Caco-2 (cell line): Measurements from ENCODE around the gene TTC21A. TPM values are rescaled to one million over a fixed set of nuclear protein-coding genes. Genes with fewer than 3 reads are reported as not detected.

ENCODE experiments used
- BruUV-seq: library from RNA; stranded (reverse); fragments of 400-500 nt; replicated peaks from 2 replicates; lab custom pipeline; 2021; lab: Mats Ljungman, UMichigan
- CTCF ChIA-PET: fragments of 300-600 bp; sonication (Branson Sonifier 250); formaldehyde crosslinking; loops from one replicate; lab custom pipeline; 2022; ENCODE audit warnings: antibody characterized with exemption; lab: Charles Lee
- POLR2A ChIA-PET: fragments of 300-600 bp; sonication (Branson Sonifier 250); formaldehyde crosslinking; loops from one replicate; lab custom pipeline; 2022; ENCODE audit warnings: antibody characterized with exemption; lab: Charles Lee
- DNase-seq, 2 experiments: peaks; one replicate each; pipeline versions ENCODE4 v3.0.0 to v3.0.0-alpha.2; 2020 to 2022
- H3K27me3 ChIP-seq: replicated peaks from 2 replicates; pipeline ENCODE4 v1.6.0; 2011; ENCODE audit warnings: low read length; ENCODE audit not compliant: control insufficient read depth, insufficient read depth
- H3K36me3 ChIP-seq: 2 replicates; pipeline ENCODE4 v1.5.1; 2011; ENCODE audit warnings: low read length; ENCODE audit not compliant: control insufficient read depth, insufficient read depth
- H3K4me1 ChIP-seq: fragments of 250-450 bp; sonication (Bioruptor Pico); 2 replicates; pipeline ENCODE4 v1.5.1; 2020; ENCODE audit warnings: mild to moderate bottlenecking
- H3K4me3 ChIP-seq: 2 replicates; pipeline ENCODE4 v1.5.1; 2011; ENCODE audit warnings: low read depth, mild to moderate bottlenecking, control low read depth, low read length
- H3K9me3 ChIP-seq: fragments of 250-450 bp; sonication (Bioruptor Pico); 2 replicates; pipeline ENCODE4 v1.5.1; 2020; ENCODE audit warnings: mild to moderate bottlenecking, moderate library complexity
- H3K27ac Mint-ChIP-seq: one replicate; pipeline ENCODE4 v1.8.0; 2022; ENCODE audit warnings: mixed read lengths; ENCODE audit not compliant: unreplicated experiment
- H3K27me3 Mint-ChIP-seq: one replicate; pipeline ENCODE4 v1.8.0; 2022; ENCODE audit warnings: mixed read lengths; ENCODE audit not compliant: insufficient read depth, unreplicated experiment
- H3K36me3 Mint-ChIP-seq: one replicate; pipeline ENCODE4 v1.8.0; 2022; ENCODE audit warnings: mild to moderate bottlenecking, mixed read lengths; ENCODE audit not compliant: insufficient read depth, unreplicated experiment
- H3K4me1 Mint-ChIP-seq: one replicate; pipeline ENCODE4 v1.8.0; 2022; ENCODE audit warnings: low read depth, mixed read lengths; ENCODE audit not compliant: unreplicated experiment
- H3K4me3 Mint-ChIP-seq: one replicate; pipeline ENCODE4 v1.8.0; 2022; ENCODE audit warnings: mild to moderate bottlenecking, moderate library complexity, mixed read lengths; ENCODE audit not compliant: unreplicated experiment
- H3K9me3 Mint-ChIP-seq: one replicate; pipeline ENCODE4 v1.8.0; 2022; ENCODE audit warnings: mixed read lengths; ENCODE audit not compliant: unreplicated experiment
- CTCF ChIP-seq, 2 experiments: fragments of 200-600 bp in 1 of 2; IDR thresholded peaks; 1 replicate in 1 of 2; 2 replicates in 1 of 2; pipeline versions ENCODE4 v1.5.1 to v1.8.0; 2011 to 2022; ENCODE audit warnings: antibody characterized with exemption in 1 of 2, control low read depth in 1 of 2, inconsistent platforms in 1 of 2, low read depth in 1 of 2, low read length in 1 of 2, mild to moderate bottlenecking in 1 of 2, moderate library complexity in 1 of 2; ENCODE audit not compliant: insufficient read depth in 1 of 2, severe bottlenecking in 1 of 2, unreplicated experiment in 1 of 2
- intact Hi-C: fragments of 100-400 bp; cut with micrococcal nuclease; formaldehyde crosslinking; loops from one replicate; pipeline ENCODE4 v1.10.0; 2022; ENCODE audit not compliant: unreplicated experiment
- total RNA-seq: library from RNA; stranded (reverse); gene quantifications from 2 replicates; pipeline ENCODE4 v1.2.3, GENCODE V29; 2022

Gene TTC21A
- total RNA-seq, 1 experiment from 2014 or later = 4.0 TPM

- no peak overlapping the region for H3K4me3 Mint-ChIP-seq
- H3K27ac Mint-ChIP-seq = no peak overlapping the region
- POLR2A ChIA-PET = no interaction called here
- no peaks in the 10 kb centered on the region for H3K27me3 ChIP-seq
- no peaks in the 10 kb centered on the region for H3K9me3 Mint-ChIP-seq
- no peaks in the 10 kb centered on the region; the same call in 1 of the 2 replicates for H3K4me1 ChIP-seq
- no TSS peak for BruUV-seq
- TF ChIP-seq CTCF (IDR thresholded peaks at IDR 0.05; ENCODE audit: insufficient read depth in 1 of 2, low read depth in 1 of 2, low read length in 1 of 2, severe bottlenecking in 1 of 2, unreplicated experiment in 1 of 2) = peak; percentile 42 to 59
- no peaks in the 10 kb centered on the region for H3K9me3 ChIP-seq
- H3K36me3 Mint-ChIP-seq = peaks cover 5% of the 10 kb centered on the region
- H3K4me3 ChIP-seq = no peak overlapping the region
- H3K4me1 Mint-ChIP-seq = peaks cover 13% of the 10 kb centered on the region
- H3K36me3 ChIP-seq = no peaks in the 10 kb centered on the region
- CTCF ChIA-PET = no interaction called here
- DNase-seq = peak in 1 of 2 experiments; percentile 41
- intact Hi-C loops = loop anchor here (1.0 kb wide), 2 partner anchors 34 to 44 kb away; no protein-coding TSS in a partner anchor
- no peaks in the 10 kb centered on the region for H3K27me3 Mint-ChIP-seq
Observed at GRCh38 chr3:39065197-39065596, 42.3 kb upstream of the TTC21A start.

GRCh38 chr3:39067286-39067685, 40.2 kb upstream of the TTC21A start:
- Mint-ChIP-seq H3K9me3 (no peaks in the 10 kb centered on the region), H3K4me3 (no peak overlapping the region), H3K27me3 (no peaks in the 10 kb centered on the region), H3K36me3 (no peaks in the 10 kb centered on the region), H3K4me1 (peaks cover 4% of the 10 kb centered on the region), H3K27ac (no peak overlapping the region)
- ChIA-PET POLR2A (no interaction called here), CTCF (no interaction called here)
- H3K9me3 ChIP-seq = no peaks in the 10 kb centered on the region
- no peak overlapping the region for H3K4me3 ChIP-seq
- H3K27me3 ChIP-seq = no peaks in the 10 kb centered on the region
- no peak for DNase-seq
- no TSS peak for BruUV-seq
- no peaks in the 10 kb centered on the region for H3K4me1 ChIP-seq
- peaks cover under 1% of the 10 kb centered on the region; the same call in 1 of the 2 replicates for H3K36me3 ChIP-seq
- intact Hi-C loops = no loop called here
- TF ChIP-seq CTCF (IDR thresholded peaks at IDR 0.05; ENCODE audit: insufficient read depth in 1 of 2, low read depth in 1 of 2, low read length in 1 of 2, severe bottlenecking in 1 of 2, unreplicated experiment in 1 of 2) = no peak

- CTCF ChIA-PET = no interaction called here
- H3K4me3 ChIP-seq = no peak overlapping the region
- H3K27me3 ChIP-seq = no peaks in the 10 kb centered on the region
- peaks cover 2% of the 10 kb centered on the region; the same call in 1 of the 2 replicates for H3K36me3 ChIP-seq
- Mint-ChIP-seq H3K27me3 (no peaks in the 10 kb centered on the region), H3K4me3 (no peak overlapping the region), H3K27ac (no peak overlapping the region), H3K9me3 (no peaks in the 10 kb centered on the region), H3K36me3 (peaks cover 5% of the 10 kb centered on the region), H3K4me1 (no peaks in the 10 kb centered on the region)
- H3K4me1 ChIP-seq = no peaks in the 10 kb centered on the region
- TF ChIP-seq CTCF (IDR thresholded peaks at IDR 0.05; ENCODE audit: insufficient read depth in 1 of 2, low read depth in 1 of 2, low read length in 1 of 2, severe bottlenecking in 1 of 2, unreplicated experiment in 1 of 2) = no peak
- no peak for DNase-seq
- intact Hi-C loops = no loop called here
- POLR2A ChIA-PET = no interaction called here
- no peaks in the 10 kb centered on the region for H3K9me3 ChIP-seq
- no TSS peak for BruUV-seq
Observed at GRCh38 chr3:39068556-39068955, 38.9 kb upstream of the TTC21A start.
